GM18526 (cell line): ENCODE results near the gene YAF2.

Source experiments
- POLR2A ChIP-seq: IDR thresholded peaks from 3 replicates; pipeline ENCODE4 v1.6.1; 2011; ENCODE audit not compliant: insufficient read length; ENCODE audit errors: extremely low read depth

Gene YAF2

DNA sequence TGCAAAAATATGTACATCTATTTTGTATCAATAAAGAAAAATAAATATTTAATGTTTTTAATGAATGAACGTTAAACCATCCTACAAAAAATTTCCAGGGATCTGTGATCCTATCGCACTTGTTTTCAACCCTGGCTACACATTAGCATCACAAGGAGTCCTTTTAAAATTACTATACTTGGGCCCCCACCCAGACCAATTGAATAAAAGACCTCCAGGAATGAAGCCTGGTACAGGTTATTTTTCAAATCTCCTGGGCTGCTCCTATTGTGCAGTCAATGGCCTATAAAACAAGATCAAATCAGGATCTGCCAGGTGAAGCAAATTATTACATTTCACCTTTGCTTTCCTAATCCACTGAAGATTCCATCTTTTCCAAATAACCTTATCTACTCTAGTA is 59.9 kb downstream of the YAF2 start:
- no peak for TF ChIP-seq POLR2A

DNA sequence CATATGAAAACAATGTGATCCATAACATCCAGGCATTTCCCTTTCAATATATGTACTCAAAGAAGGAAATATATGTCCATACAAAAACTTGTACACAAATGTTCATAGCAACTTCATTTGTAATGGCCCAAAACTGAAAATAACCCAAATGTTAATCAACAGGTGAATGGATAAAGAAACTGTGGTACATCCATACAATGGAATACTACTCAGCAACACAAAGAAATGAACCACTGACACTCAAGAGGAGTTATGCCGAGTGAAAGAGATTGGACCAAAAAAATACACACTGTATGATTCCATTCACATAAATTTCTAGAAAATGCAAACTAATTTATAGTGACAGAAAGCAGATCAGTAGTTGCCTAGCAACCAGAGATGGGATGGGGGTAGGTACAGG is 63.1 kb downstream of the YAF2 start:
- no peak for TF ChIP-seq POLR2A

DNA sequence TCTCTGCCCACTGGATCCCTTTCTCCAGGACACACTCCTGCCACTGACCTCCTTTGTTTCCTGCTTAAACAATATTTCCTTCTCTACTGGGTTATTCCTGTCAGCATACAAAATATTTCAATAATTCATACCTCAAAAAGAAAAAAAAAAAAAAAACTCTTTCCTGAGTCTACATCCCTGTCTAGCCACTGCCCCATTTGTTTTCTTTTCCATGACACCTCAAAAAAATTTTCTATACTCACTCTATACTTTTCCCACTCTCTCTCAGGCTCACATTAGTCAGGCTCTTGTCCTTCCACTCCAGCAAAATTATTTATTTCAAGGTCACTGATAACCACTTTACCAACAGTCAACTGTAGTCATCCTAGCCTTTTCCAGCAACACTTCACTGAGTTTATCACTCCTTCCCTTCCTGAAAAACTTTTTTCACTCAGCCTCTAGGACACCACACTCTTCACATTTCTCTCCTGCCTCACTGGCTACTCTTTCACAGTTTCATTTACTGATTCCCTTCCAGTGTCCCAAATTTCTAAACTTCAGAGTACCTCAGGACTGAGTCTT is 64.0 kb downstream of the YAF2 start:
- TF ChIP-seq POLR2A, result no peak

DNA sequence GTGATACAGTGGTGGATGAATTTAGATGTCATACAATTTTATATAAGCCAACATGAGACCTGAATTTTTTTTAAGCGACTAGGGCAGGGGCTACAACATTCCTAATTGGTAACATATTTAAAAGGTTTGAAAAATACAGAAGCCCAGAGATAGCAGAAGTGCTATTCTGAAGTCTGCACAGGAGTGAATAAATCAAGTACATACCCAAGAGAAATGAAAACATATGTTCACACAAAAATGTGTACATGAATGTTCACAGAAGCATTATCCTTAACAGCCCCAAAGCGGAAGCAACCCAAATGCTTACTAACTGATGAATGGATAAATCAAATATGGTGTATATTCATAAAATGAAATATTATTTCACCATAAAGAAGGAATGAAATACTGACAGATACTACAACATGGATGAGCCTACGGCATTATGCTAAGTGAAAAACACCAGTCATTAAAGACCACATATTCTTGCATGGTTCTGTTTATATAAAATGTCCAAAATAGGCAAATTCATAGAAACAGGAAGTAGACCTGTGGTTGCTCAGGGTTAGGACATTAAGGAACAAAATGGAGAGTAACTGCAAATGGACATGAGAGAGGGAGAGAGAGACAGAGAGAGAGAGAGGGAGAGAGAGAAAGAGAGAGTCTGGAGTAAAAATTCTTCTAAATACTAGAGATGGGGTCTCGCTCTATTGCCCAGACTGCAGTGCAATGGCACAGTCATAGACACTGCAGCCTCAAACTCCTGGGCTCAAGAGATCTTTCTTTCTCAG is 65.4 kb downstream of the YAF2 start:
- no peak for TF ChIP-seq POLR2A

DNA sequence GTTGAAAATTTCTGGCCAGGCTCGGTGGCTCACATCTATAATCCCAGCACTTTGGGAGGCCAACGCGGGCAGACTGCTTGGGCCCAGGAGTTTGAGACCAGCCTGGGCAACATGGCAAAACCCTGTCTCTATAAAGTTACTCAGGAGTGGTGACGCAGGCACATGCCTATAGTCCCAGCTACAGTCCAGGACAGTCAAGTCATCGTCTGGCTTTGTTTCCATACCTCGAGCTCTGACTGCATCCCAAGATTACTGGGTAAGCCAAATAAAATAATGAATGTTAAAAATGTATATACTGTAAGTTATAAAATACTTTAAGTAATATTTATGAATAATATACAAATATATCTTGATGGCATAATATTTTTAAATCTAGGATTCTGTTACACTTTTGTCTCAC is 70.3 kb downstream of the YAF2 start:
- TF ChIP-seq POLR2A, result no peak

DNA sequence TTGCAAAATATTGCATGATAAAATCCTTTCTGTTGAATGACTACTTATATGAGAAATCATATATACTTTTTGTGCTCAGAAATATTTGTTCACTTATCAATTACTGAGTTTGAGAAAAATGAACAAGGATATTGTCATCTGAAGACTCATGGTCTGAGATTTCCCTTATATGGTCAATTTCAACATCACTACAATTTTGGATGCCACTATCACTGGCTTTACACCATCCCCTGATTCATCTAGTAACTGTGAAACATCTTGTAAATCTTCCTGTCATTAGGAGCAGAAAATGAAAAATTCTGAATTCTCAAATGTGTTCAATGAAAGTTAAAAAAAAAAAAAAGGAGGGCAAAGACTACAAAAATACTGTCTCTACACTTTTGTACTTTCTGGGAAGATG is 71.5 kb downstream of the YAF2 start:
- TF ChIP-seq POLR2A, result no peak

DNA sequence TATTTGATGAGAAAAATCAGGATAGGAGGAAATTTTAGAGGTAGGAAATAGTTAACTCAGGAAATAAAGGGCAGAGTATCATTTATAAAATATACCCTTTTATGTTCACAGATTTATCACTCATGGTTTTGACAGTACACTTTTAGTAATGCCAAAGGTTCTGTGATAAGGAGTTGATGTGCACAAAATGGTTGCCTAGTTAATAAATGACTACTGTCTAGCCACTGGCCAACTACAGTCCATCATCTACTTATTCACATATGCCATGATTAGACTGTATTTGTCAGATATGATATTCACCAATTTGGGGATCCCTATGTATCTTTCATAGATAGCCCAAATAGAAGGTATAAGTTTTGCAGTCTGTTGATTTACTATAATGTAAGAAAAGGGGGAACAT is 74.1 kb downstream of the YAF2 start:
- TF ChIP-seq POLR2A, result no peak

DNA sequence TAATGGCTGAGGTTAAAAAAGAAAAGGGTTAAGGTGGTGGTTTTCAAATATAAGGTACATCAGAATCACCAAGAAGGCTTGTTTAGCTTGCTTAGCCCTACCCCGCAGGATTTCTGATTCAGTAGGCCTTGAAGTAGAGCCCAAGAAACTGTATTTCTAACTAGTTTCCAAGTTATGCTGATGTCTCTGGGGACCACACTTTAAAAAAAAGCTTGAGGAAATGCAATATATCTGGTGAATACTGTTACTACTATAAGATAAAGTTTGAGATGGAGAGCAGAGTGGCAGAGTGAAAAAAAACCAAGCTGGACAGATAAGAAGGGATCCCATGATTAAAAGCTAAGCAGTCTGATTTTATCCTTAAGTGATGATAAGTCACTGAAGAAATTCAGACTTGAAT is 75.1 kb downstream of the YAF2 start:
- TF ChIP-seq POLR2A, result no peak

DNA sequence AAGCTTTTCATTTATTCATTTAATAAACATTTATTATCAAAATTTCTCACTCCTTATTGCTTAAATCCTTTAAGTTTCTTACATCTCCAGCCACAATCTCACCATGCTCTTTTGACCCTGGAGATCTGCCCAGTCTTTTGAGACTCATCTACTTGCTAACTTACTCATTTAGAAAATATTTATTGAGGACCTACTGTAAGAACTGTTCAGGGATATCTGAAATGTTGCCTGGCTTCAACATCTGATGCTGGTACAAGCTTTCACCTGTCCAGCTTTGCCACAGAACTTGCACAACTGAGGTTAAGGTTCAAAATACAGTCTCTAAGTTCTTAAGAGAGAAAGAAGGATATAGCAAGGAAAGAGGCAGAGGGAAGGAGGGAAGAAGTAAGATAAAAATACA is 75.9 kb downstream of the YAF2 start:
- no peak for TF ChIP-seq POLR2A

DNA sequence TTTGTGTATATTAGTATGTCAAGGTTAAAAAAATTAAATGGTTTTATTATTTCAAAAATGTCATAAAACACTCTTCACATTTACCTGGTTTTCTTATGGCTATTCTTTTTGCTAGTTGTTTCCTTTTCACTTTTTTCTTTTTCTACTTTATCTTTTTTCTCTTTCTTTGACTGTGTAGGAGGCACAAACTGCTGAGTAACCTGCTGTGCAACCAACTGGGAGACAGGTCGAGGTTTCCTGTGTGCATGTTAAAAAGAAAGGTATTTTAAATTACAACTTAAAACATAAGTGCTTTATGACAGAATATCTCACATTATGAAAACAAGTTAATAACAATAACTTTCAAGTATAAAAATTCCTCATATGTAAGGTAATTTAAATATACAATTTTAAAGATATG is 76.5 kb downstream of the YAF2 start:
- TF ChIP-seq POLR2A, result no peak

DNA sequence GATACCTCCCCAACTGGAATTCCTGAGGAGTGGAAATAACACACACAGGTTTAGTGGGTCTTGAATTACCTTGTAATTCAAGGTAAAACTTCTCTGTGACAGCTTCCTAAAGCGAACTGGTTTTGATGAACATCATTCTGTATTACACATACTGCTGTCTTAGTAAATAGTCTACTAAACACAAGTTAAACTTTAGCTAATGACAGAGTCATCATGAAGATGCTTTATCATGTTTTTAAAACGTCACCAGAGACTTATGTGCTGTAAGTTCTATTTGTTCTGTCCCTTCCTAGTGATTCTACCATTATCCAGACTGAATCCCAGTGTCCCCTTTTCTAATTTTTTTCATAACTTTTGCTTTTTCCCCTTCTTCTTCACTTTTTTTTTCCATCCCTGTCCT is 81.8 kb downstream of the YAF2 start:
- TF ChIP-seq POLR2A, result no peak

DNA sequence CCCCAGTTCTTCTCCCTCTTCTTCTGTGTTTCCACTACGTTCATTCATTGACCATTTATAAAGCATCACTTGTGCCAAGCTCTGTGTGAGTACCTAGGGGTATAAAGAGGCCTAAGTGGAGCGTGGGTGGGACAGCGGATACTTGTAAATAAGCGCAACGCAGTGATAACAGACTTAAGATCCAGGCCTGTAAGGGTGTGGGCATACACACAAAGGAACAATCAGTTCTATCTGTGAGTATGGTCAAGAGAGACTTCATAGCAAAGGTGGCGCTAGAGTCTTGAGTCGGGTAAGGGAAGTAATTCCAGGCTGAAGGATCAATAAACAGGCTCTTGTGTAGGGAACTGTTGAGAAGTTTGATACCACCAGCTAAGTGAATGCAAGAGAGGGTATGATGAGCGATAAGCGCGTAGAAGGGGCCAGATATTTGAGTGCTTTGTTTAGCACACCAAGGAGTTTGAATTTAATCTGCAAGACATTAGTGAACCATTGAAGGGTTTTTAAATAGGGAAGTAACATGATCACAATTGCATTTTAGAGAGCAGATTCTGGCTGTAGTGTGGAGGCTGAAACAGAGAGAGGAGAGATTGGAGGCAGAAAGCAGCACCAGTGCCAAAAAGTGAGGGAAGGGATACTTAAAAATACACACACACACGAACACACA is 92.4 kb downstream of the YAF2 start:
- no peak for TF ChIP-seq POLR2A

DNA sequence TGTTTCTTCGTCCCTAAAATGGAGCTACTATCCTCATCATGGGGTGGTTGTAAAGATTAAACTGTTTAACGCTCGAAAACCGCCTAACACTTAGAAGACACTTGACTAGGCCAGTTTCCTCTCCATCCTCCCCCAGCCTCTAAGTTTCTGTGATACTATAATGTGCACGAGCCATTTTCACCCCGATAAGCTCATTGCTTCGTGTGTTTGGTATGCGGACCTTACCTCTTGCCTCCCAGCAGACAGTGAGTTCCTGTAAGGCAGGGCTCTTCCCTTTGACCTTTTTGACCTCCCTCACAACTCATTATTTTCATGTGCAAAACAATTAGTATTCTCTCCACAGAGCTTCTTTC is 92.9 kb downstream of the YAF2 start:
- no peak for TF ChIP-seq POLR2A

DNA sequence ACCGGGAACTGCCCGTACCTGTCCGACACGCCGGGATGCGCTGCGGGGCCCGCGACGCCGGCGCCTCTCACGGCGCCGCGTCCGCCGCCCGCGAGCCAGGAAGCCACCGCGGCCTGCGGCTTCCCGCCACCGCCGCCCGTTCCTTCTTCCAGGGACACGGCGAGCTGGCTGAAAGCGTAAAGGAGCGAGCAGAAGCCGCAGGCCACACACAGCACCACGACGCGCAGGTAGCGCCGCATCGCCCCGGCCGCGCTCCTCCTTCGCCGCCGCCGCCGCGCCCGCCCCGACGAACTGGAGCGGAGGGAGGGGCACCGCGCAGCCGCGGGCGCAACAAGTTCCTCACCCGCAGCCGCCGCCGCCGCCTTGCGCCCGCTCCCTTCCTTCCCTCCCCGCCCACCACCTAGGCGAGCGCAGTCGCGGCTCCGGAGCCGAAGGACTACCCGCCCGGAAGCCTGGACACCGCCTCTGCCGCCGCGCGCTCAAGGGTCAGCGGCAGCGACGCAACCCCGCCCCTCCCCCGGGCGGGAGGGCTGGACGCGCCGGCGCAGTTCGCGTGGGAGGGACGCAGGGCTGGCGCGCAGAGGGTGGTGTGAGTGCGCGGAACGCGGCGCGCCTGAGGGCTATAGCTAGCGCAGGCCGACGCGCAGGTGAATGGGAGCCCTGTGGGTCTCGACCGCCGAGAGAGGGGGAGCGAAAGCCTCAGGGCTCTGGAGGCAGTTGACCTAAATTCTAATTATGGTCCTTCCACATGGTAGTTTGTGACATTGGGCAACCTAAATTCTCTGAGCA is 93.4 kb downstream of the YAF2 start, which contains the start of gene GXYLT1:
Gene GXYLT1, minus strand, starts transcription at position 467 of the 789 bp plus-strand sequence. Its CDS starts 228 bp downstream, at position 239.
- TF ChIP-seq POLR2A, result peak; percentile 81

DNA sequence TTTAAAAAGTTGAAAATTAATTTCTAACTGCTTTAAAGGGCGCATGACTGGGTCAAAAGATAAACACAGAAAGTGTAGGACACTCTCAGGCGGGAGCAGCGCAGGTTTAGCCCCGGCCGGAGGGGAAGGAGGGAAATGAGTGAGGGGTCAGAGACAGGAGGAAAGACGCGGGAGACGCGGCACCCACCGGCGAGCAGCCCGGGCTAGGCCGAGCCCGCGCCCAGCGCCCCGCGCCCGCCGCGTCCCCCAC is 94.0 kb downstream of the YAF2 start:
- no peak for TF ChIP-seq POLR2A
